ENCODE data around the gene BMF. TPM values are rescaled to one million over a fixed set of nuclear protein-coding genes. Genes with fewer than 3 reads are reported as not detected.
A peak's percentile ranks its signal among the peaks of the same experiment; 100 is the strongest.

The BMF gene
- polyA plus RNA-seq, 3 donors = 5.6 to 59.6 (median 6.5) TPM

DNA sequence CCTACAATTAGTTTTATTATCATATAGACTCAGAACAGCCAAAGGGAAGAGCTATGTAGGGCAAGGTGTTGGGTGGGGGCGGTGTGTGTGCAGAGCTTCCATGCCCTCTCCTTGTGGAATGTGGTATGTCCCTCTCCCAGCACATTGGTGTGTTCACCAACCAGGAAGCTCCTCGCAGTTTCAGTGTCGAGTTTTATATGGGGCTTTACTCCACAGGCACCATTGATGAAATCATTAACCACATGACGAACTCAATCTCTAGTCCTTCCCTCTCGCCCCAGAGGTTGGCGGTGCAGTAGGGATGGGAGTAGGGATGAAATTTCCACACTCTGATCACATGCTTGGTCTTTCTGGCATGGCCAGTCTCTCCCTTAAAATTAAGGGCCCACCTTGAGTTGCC is 56.1 kb downstream of the BMF start:
- Mint-ChIP-seq H3K9me3 (peaks cover 0 to 4% (median 0%) of the 10 kb centered on the region in 7 donors), H3K4me1 (peaks cover 66% of the 10 kb centered on the region), H3K27ac (peak overlapping the region in 2 of 7 donors; percentile 1 to 78), H3K4me3 (no peak overlapping the region), H3K36me3 (peaks cover 2 to 5% of the 10 kb centered on the region in 2 donors), H3K27me3 (ENCODE audit: low read depth in 3 of 3) (no peaks in the 10 kb centered on the region)
- TF ChIP-seq, protein P1, sequence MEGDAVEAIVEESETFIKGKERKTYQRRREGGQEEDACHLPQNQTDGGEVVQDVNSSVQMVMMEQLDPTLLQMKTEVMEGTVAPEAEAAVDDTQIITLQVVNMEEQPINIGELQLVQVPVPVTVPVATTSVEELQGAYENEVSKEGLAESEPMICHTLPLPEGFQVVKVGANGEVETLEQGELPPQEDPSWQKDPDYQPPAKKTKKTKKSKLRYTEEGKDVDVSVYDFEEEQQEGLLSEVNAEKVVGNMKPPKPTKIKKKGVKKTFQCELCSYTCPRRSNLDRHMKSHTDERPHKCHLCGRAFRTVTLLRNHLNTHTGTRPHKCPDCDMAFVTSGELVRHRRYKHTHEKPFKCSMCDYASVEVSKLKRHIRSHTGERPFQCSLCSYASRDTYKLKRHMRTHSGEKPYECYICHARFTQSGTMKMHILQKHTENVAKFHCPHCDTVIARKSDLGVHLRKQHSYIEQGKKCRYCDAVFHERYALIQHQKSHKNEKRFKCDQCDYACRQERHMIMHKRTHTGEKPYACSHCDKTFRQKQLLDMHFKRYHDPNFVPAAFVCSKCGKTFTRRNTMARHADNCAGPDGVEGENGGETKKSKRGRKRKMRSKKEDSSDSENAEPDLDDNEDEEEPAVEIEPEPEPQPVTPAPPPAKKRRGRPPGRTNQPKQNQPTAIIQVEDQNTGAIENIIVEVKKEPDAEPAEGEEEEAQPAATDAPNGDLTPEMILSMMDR (IDR thresholded peaks at IDR 0.05) = no peak
- no CpG with 5 or more reads among the region's 6 CpGs for WGBS (ENCODE audit: insufficient coverage)
- Histone ChIP-seq H3K4me1 (ENCODE audit: control insufficient read depth in 1 of 2, insufficient read depth in 2 of 2, low read length in 2 of 2) (peaks cover 54 to 68% of the 10 kb centered on the region in 2 donors), H4K20me1 (ENCODE audit: insufficient read depth, low read length) (no peaks in the 10 kb centered on the region), H2AFZ (ENCODE audit: insufficient read depth, low read depth, low read length, poor library complexity, severe bottlenecking) (no peak overlapping the region), H3K27ac (ENCODE audit: low read depth in 1 of 2, low read length in 2 of 2) (peak overlapping the region in 1 of 2 donors; percentile 28), H3K9ac (ENCODE audit: insufficient read depth, low read length, poor library complexity, severe bottlenecking) (no peak overlapping the region), H3K4me2 (replicated peaks; ENCODE audit: extremely low read depth, low read length, poor library complexity, severe bottlenecking) (no peak overlapping the region), H3K27me3 (ENCODE audit: control insufficient read depth in 2 of 2, insufficient read depth in 2 of 2, low read length in 2 of 2) (no peaks in the 10 kb centered on the region), H3K36me3 (replicated peaks in 1 of 2; ENCODE audit: control insufficient read depth in 1 of 2, insufficient read depth in 2 of 2, low read length in 2 of 2) (no peaks in the 10 kb centered on the region), H3K9me3 (replicated peaks in 1 of 2; ENCODE audit: control insufficient read depth in 1 of 2, insufficient read depth in 1 of 2, low read length in 2 of 2) (no peaks in the 10 kb centered on the region), H3K4me3 (replicated peaks in 1 of 3; ENCODE audit: low read depth in 2 of 3, low read length in 3 of 3) (peak overlapping the region in 1 of 3 experiments; percentile 24), H3K79me2 (ENCODE audit: insufficient read depth, low read length) (no peaks in the 10 kb centered on the region)
- DNase-seq = peak in 1 of 3 donors; percentile 45
- intact Hi-C loops (cut with micrococcal nuclease) = no loop called here

- Mint-ChIP-seq H3K27ac (peak overlapping the region in 2 of 7 donors; percentile 1 to 78), H3K9me3 (peaks cover 0 to 4% (median 0%) of the 10 kb centered on the region in 7 donors), H3K4me1 (peaks cover 69% of the 10 kb centered on the region), H3K27me3 (ENCODE audit: low read depth in 3 of 3) (no peaks in the 10 kb centered on the region), H3K4me3 (no peak overlapping the region), H3K36me3 (peaks cover 2 to 5% of the 10 kb centered on the region in 2 donors)
- Histone ChIP-seq H3K9ac (ENCODE audit: insufficient read depth, low read length, poor library complexity, severe bottlenecking) (no peak overlapping the region), H3K27me3 (ENCODE audit: control insufficient read depth in 2 of 2, insufficient read depth in 2 of 2, low read length in 2 of 2) (no peaks in the 10 kb centered on the region), H3K4me1 (ENCODE audit: control insufficient read depth in 1 of 2, insufficient read depth in 2 of 2, low read length in 2 of 2) (peaks cover 62 to 74% of the 10 kb centered on the region in 2 donors), H2AFZ (ENCODE audit: insufficient read depth, low read depth, low read length, poor library complexity, severe bottlenecking) (no peak overlapping the region), H3K4me3 (replicated peaks in 1 of 3; ENCODE audit: low read depth in 2 of 3, low read length in 3 of 3) (no peak overlapping the region), H3K27ac (ENCODE audit: low read depth in 1 of 2, low read length in 2 of 2) (no peak overlapping the region), H3K9me3 (replicated peaks in 1 of 2; ENCODE audit: control insufficient read depth in 1 of 2, insufficient read depth in 1 of 2, low read length in 2 of 2) (no peaks in the 10 kb centered on the region), H4K20me1 (ENCODE audit: insufficient read depth, low read length) (no peaks in the 10 kb centered on the region), H3K79me2 (ENCODE audit: insufficient read depth, low read length) (no peaks in the 10 kb centered on the region), H3K4me2 (replicated peaks; ENCODE audit: extremely low read depth, low read length, poor library complexity, severe bottlenecking) (no peak overlapping the region), H3K36me3 (replicated peaks in 1 of 2; ENCODE audit: control insufficient read depth in 1 of 2, insufficient read depth in 2 of 2, low read length in 2 of 2) (no peaks in the 10 kb centered on the region)
- no peak for DNase-seq
- intact Hi-C loops (cut with micrococcal nuclease) = no loop called here
- WGBS (ENCODE audit: insufficient coverage) = 98% methylated on average over 5 of the region's 11 CpGs
- TF ChIP-seq, protein P1 (IDR thresholded peaks at IDR 0.05) = no peak
Observed at GRCh38 chr15:40051616-40052415, 56.9 kb downstream of the BMF start.

All from CD14-positive monocyte (primary cell).